ENCODE data around the gene TOP2A. TPM values are rescaled to one million over a fixed set of nuclear protein-coding genes. Genes with fewer than 3 reads are reported as not detected.

Gene TOP2A
- total RNA-seq, 1 donor from 2014 or later, result 3.3 TPM

- no peak for TF ChIP-seq CTCF (IDR thresholded peaks at IDR 0.05)
- Histone ChIP-seq H3K4me3 (peak overlapping the region; percentile 81), H3K9me3 (no peaks in the 10 kb centered on the region), H3K27ac (peak overlapping the region; percentile 90), H3K4me1 (peaks cover 67% of the 10 kb centered on the region), H3K27me3 (no peaks in the 10 kb centered on the region), H3K36me3 (peaks cover 18% of the 10 kb centered on the region)
- peak; percentile 80 for ATAC-seq
- intact Hi-C loops (cut with DNase I), result no loop called here
- DNase-seq, result peak; percentile 76
These were observed 31.1 kb upstream of the TOP2A start for GRCh38 chr17:40448639-40449261.

GRCh38 chr17:40448213-40448638, 30.5 kb upstream of the TOP2A start:
- DNase-seq, result no peak
- TF ChIP-seq CTCF (IDR thresholded peaks at IDR 0.05), result no peak
- Histone ChIP-seq H3K9me3 (no peaks in the 10 kb centered on the region), H3K27me3 (no peaks in the 10 kb centered on the region), H3K4me1 (peaks cover 67% of the 10 kb centered on the region), H3K27ac (peak overlapping the region; percentile 90), H3K36me3 (peaks cover 12% of the 10 kb centered on the region), H3K4me3 (peak overlapping the region; percentile 81)
- intact Hi-C loops (cut with DNase I), result no loop called here
- ATAC-seq, result peak; percentile 1

- no peak for ATAC-seq
- no peak for TF ChIP-seq CTCF (IDR thresholded peaks at IDR 0.05)
- Histone ChIP-seq H3K27me3 (no peaks in the 10 kb centered on the region), H3K4me1 (peaks cover 67% of the 10 kb centered on the region), H3K4me3 (peak overlapping the region; percentile 81), H3K36me3 (peaks cover 8% of the 10 kb centered on the region), H3K9me3 (no peaks in the 10 kb centered on the region), H3K27ac (peak overlapping the region; percentile 90)
- intact Hi-C loops (cut with DNase I), result no loop called here
- no peak for DNase-seq
These were observed 30.1 kb upstream of the TOP2A start for GRCh38 chr17:40447806-40448205.

GRCh38 chr17:40447148-40447644, 29.5 kb upstream of the TOP2A start:
- H3K9me3 ChIP-seq, result no peaks in the 10 kb centered on the region
- intact Hi-C loops (cut with DNase I), result no loop called here
- peak overlapping the region; percentile 81 for H3K4me3 ChIP-seq
- DNase-seq, result no peak
- no peaks in the 10 kb centered on the region for H3K27me3 ChIP-seq
- peak overlapping the region; percentile 90 for H3K27ac ChIP-seq
- peaks cover 67% of the 10 kb centered on the region for H3K4me1 ChIP-seq
- ATAC-seq, result no peak
- no peak for TF ChIP-seq CTCF (IDR thresholded peaks at IDR 0.05)
- H3K36me3 ChIP-seq, result peaks cover 4% of the 10 kb centered on the region

- DNase-seq (no peak), ATAC-seq (no peak)
- H3K27ac ChIP-seq, result peak overlapping the region; percentile 90
- no peaks in the 10 kb centered on the region for H3K36me3 ChIP-seq
- H3K27me3 ChIP-seq, result no peaks in the 10 kb centered on the region
- H3K9me3 ChIP-seq, result no peaks in the 10 kb centered on the region
- H3K4me3 ChIP-seq, result peak overlapping the region; percentile 81
- peaks cover 57% of the 10 kb centered on the region for H3K4me1 ChIP-seq
- TF ChIP-seq CTCF (IDR thresholded peaks at IDR 0.05), result no peak
- intact Hi-C loops (cut with DNase I), result no loop called here
These were observed 28.2 kb upstream of the TOP2A start for GRCh38 chr17:40445751-40446468.
